Transverse colon (tissue), 4 donors: ENCODE results near the gene DCAF15. TPM values are rescaled to one million over a fixed set of nuclear protein-coding genes. Genes with fewer than 3 reads are reported as not detected.

Experiments
- DNase-seq: peaks from one replicate; pipeline ENCODE4 v3.0.0-alpha.2; 2019
- H3K27ac ChIP-seq, 4 donors: fragments of 200-600 bp; sonication (generic); 2 replicates each; pipeline ENCODE4 v1.5.1; 2016 to 2018; ENCODE audit warnings: inconsistent platforms in 4 of 4
- H3K27me3 ChIP-seq: fragments of 200-600 bp; sonication (generic); 2 replicates; pipeline ENCODE4 v1.5.1; 2017; ENCODE audit warnings: inconsistent platforms
- H3K36me3 ChIP-seq, 4 donors: fragments of 200-600 bp; sonication (generic); 2 replicates each; pipeline ENCODE4 v1.5.1; 2017 to 2019; ENCODE audit warnings: inconsistent platforms in 4 of 4
- H3K4me1 ChIP-seq, 4 donors: fragments of 200-600 bp; sonication (generic); 2 replicates each; pipeline ENCODE4 v1.5.1; 2017 to 2020; ENCODE audit warnings: inconsistent platforms in 4 of 4
- H3K4me3 ChIP-seq, 4 donors: fragments of 200-600 bp; sonication (generic); 1 replicate in 1 of 4; 2 replicates in 3 of 4; pipeline versions ENCODE4 v1.5.1 to v1.6.1; 2017 to 2019; ENCODE audit warnings: inconsistent platforms in 4 of 4
- H3K9me3 ChIP-seq, 2 donors: fragments of 200-600 bp; sonication (generic); 2 replicates each; pipeline ENCODE4 v1.5.1; 2017 to 2019; ENCODE audit warnings: inconsistent platforms in 2 of 2
- EP300 ChIP-seq: sonication (generic); formaldehyde crosslinking; IDR thresholded peaks from one replicate; pipeline ENCODE4 v1.6.1; 2017; ENCODE audit warnings: antibody characterized with exemption, low read depth
- POLR2A ChIP-seq: fragments of 450-650 bp; IDR thresholded peaks from one replicate; pipeline ENCODE4 v1.6.1; 2016; ENCODE audit warnings: antibody characterized with exemption, mild to moderate bottlenecking, moderate library complexity
- POLR2AphosphoS5 ChIP-seq, 3 donors: sonication (generic); formaldehyde crosslinking; IDR thresholded peaks; one replicate each; pipeline ENCODE4 v1.6.1; 2016; ENCODE audit warnings: antibody characterized with exemption in 3 of 3
- WGBS, 2 donors: methylation state at CpG; one replicate each; pipeline ENCODE4 v1.1.5; 2018; ENCODE audit warnings: low coverage in 1 of 2; 5-methylcytosine and 5-hydroxymethylcytosine counted together
- in situ Hi-C, 4 donors: fragments of 200-750 bp; cut with MboI; loops; one replicate each; pipeline versions ENCODE4 v1.15.0 to v1.15.1; 2017; ENCODE audit warnings: low sequenced_read_pairs in 3 of 4, low pct_ligation_motif_present in 1 of 4, low pct_unique_long_range_greater_than_20kb in 1 of 4
- intact Hi-C: fragments of 100-400 bp; cut with DNase I; formaldehyde crosslinking; loops from one replicate; pipeline ENCODE4 v1.15.1; 2023; ENCODE audit warnings: low total_unique reads
- total RNA-seq, 4 donors: library from RNA; depleted of rRNA; stranded (reverse); fragments of >200 nt; gene quantifications; one replicate each; pipeline ENCODE4 v1.1.0, GENCODE V29; 2016
- TF ChIP-seq, protein P1 (sequence below), 5 experiments: fragments of 200-600 bp in 3 of 5; fragments of 450-650 bp in 2 of 5; sonication (generic) in 3 of 5; IDR thresholded peaks; 1 replicate in 2 of 5; 2 replicates in 3 of 5; pipeline ENCODE4 v1.5.1; 2016 to 2017; ENCODE audit warnings: antibody characterized with exemption in 5 of 5, inconsistent platforms in 3 of 5, mild to moderate bottlenecking in 2 of 5, moderate library complexity in 1 of 5

Gene DCAF15
- total RNA-seq, 4 donors from 2014 or later, result 26.2 to 61.7 (median 35.8) TPM

DNA sequence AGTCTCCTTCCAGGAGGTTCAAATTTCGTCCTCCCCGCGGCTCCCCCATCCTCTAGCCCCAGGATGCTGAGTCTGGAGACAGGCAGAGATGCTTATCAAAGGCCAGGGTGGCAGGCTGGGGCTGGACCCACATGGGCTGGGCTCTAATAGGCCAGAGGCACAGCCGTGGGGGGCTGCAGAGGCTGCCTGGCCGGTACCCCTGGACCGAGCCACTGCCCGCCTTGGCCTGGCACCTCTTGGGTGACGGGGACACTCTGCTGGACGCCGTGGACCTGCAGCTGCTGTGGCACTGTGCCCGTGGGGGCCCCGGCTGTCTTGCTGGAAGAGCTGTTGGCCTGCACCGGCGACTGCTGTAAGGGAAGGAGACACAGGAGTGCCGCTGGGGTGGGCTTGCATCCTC lies 28.0 kb downstream of the DCAF15 start:
- intact Hi-C loops, result no loop called here
- 91% methylated on average over 5 of the region's 15 CpGs; no CpG with 5 or more reads in 1 of the 2 donors for WGBS, 2 donors
- Histone ChIP-seq H3K36me3 (no peaks in the 10 kb centered on the region), H3K4me1 (peaks cover 5 to 15% (median 12%) of the 10 kb centered on the region in 4 donors), H3K27me3 (no peaks in the 10 kb centered on the region), H3K4me3 (no peak overlapping the region), H3K9me3 (no peaks in the 10 kb centered on the region), H3K27ac (no peak overlapping the region)
- no peak for DNase-seq
- in situ Hi-C loops, result no loop called here
- TF ChIP-seq POLR2AphosphoS5 (IDR thresholded peaks at IDR 0.05) (no peak), POLR2A (no peak), EP300 (no peak)
- TF ChIP-seq, protein P1, sequence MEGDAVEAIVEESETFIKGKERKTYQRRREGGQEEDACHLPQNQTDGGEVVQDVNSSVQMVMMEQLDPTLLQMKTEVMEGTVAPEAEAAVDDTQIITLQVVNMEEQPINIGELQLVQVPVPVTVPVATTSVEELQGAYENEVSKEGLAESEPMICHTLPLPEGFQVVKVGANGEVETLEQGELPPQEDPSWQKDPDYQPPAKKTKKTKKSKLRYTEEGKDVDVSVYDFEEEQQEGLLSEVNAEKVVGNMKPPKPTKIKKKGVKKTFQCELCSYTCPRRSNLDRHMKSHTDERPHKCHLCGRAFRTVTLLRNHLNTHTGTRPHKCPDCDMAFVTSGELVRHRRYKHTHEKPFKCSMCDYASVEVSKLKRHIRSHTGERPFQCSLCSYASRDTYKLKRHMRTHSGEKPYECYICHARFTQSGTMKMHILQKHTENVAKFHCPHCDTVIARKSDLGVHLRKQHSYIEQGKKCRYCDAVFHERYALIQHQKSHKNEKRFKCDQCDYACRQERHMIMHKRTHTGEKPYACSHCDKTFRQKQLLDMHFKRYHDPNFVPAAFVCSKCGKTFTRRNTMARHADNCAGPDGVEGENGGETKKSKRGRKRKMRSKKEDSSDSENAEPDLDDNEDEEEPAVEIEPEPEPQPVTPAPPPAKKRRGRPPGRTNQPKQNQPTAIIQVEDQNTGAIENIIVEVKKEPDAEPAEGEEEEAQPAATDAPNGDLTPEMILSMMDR (IDR thresholded peaks at IDR 0.05), result no peak

DNA sequence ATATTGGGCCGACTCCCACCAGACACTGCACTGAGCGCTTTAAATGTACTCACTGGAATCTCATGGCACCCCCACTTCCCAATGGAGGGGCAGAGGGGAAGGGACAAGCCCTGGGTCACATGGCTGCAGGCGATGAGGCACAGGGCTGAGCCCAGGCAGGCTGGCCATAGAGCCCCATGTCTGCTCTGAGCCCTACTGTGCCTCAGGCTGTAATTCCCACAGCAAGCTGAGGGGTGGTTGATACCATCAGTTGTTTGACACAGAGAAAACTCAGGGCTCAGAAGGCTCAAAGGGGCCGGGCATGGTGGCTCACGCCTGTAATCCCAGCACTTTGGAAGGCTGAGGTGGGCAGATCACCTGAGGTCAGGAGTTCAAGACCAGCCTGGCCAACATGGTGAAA lies 28.7 kb downstream of the DCAF15 start:
- intact Hi-C loops, result no loop called here
- H3K36me3 ChIP-seq, result no peaks in the 10 kb centered on the region
- no peaks in the 10 kb centered on the region for H3K27me3 ChIP-seq
- TF ChIP-seq POLR2A (no peak), EP300 (no peak)
- no peaks in the 10 kb centered on the region for H3K9me3 ChIP-seq
- H3K4me1 ChIP-seq, result peaks cover 7 to 21% (median 14%) of the 10 kb centered on the region in 4 donors
- H3K27ac ChIP-seq, result no peak overlapping the region
- in situ Hi-C loops, result no loop called here
- H3K4me3 ChIP-seq, result no peak overlapping the region
- no peak for DNase-seq
- WGBS, 2 donors, result 98% methylated on average over 5 of the region's 5 CpGs; no CpG with 5 or more reads in 1 of the 2 donors

DNA sequence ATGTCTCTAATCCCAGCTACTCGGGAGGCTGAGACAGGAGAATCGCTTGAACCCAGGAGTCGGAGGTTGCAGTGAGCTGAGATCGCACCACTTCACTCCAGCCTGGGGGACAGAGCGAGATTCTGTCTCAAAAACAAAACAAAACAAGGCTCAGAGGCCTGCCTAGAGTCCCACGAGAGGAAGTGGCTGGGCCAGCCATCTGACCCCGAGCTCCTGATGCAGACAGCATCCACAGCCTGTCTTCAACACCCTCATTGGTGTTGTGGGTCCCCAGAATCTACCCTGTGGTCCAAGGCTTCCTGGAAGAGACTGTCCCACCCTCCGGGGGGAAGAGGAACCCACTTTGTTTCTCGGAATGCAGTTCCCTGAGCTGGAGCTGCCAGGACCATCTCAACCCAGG lies 29.2 kb downstream of the DCAF15 start:
- intact Hi-C loops (no loop called here), in situ Hi-C loops (no loop called here)
- no peaks in the 10 kb centered on the region for H3K36me3 ChIP-seq
- 74 to 100% methylated on average over 3 to 9 of the region's 9 CpGs for WGBS, 2 donors
- no peak for DNase-seq
- H3K27me3 ChIP-seq, result no peaks in the 10 kb centered on the region
- TF ChIP-seq EP300 (no peak), POLR2AphosphoS5 (IDR thresholded peaks at IDR 0.05) (no peak), POLR2A (no peak)
- no peak overlapping the region for H3K27ac ChIP-seq
- H3K4me3 ChIP-seq, result no peak overlapping the region
- H3K4me1 ChIP-seq, result peaks cover 9 to 26% (median 18%) of the 10 kb centered on the region in 4 donors
- H3K9me3 ChIP-seq, result no peaks in the 10 kb centered on the region

DNA sequence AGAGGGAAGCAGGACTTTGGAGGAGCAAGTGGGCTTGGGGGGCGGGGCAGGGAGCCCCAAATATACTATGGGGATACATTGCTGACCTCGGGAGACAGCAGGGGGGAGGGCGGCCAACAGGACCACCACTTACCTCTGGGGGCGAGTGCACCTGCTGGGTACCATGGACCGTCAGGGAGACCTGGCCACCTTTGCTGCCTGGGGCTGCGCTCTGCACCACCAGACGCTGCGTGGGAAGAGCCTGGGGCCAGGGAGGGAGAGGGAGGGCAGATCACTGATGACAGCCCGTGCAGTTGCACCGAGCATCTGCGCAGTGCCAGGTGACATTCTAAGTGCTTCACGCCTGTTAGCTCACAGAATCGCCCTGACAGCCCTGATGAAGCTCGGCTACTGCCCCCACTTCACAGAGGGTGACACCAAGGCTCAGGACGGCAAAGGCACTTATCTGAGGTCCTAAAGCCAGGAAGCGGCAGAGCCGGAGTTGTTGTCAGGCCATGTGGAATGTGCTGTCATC lies 29.7 kb downstream of the DCAF15 start:
- TF ChIP-seq, protein P1 (IDR thresholded peaks at IDR 0.05), result no peak
- TF ChIP-seq EP300 (no peak), POLR2AphosphoS5 (IDR thresholded peaks at IDR 0.05) (no peak), POLR2A (no peak)
- peaks cover 15 to 32% (median 23%) of the 10 kb centered on the region in 4 donors for H3K4me1 ChIP-seq
- intact Hi-C loops, result no loop called here
- WGBS, 2 donors, result 87 to 92% methylated on average over 3 to 17 of the region's 17 CpGs
- in situ Hi-C loops, result no loop called here
- H3K9me3 ChIP-seq, result no peaks in the 10 kb centered on the region
- H3K27me3 ChIP-seq, result no peaks in the 10 kb centered on the region
- H3K4me3 ChIP-seq, result no peak overlapping the region
- no peak overlapping the region for H3K27ac ChIP-seq
- DNase-seq, result no peak
- no peaks in the 10 kb centered on the region for H3K36me3 ChIP-seq

DNA sequence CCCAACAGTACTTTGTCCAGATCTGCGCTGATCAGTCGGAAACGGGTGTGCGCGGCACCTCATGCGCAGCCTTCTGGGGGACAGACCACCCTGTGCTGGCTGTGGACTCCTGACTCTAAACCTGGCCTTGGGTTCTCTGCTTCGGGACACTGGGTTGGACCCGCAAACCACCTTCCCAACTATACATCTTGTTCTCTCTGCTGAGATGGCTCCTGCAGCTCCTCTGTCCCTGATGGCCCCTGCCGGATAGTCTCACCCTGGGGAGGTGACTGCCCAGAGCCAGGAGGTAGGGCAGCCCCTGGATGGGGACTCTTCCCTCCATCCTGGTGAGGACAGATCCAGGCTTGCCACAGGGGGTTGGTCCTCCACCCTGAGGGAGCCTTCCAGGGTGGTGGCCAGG lies 30.5 kb downstream of the DCAF15 start:
- H3K27me3 ChIP-seq, result no peaks in the 10 kb centered on the region
- H3K27ac ChIP-seq, result no peak overlapping the region
- no peak for DNase-seq
- no peak overlapping the region for H3K4me3 ChIP-seq
- in situ Hi-C loops (no loop called here), intact Hi-C loops (no loop called here)
- no peak for TF ChIP-seq POLR2AphosphoS5 (IDR thresholded peaks at IDR 0.05)
- no peak for TF ChIP-seq POLR2A
- TF ChIP-seq EP300, result no peak
- TF ChIP-seq, protein P1 (IDR thresholded peaks at IDR 0.05), result no peak
- no peaks in the 10 kb centered on the region for H3K36me3 ChIP-seq
- peaks cover 18 to 36% (median 26%) of the 10 kb centered on the region in 4 donors for H3K4me1 ChIP-seq
- H3K9me3 ChIP-seq, result no peaks in the 10 kb centered on the region
- 94 to 100% methylated on average over 1 to 9 of the region's 9 CpGs for WGBS, 2 donors
